ENCODE data around the gene MTFP1.
"Not testable (repeated sequence)": the region's sequence is repeated elsewhere in the genome, so short reads cannot be mapped to it uniquely, and the experiment has no call there.

Gene MTFP1

GRCh38 chr22:30427871-30428270 lies 2.3 kb downstream of the MTFP1 start:
- no peak for DNase-seq

GRCh38 chr22:30429887-30430286 lies 4.3 kb downstream of the MTFP1 start:
- DNase-seq = no peak

GRCh38 chr22:30430933-30431332 lies 5.4 kb downstream of the MTFP1 start:
- DNase-seq = no peak

GRCh38 chr22:30432096-30432495 lies 6.5 kb downstream of the MTFP1 start:
- DNase-seq = no peak

GRCh38 chr22:30432520-30432919 lies 7.0 kb downstream of the MTFP1 start:
- no peak for DNase-seq

- DNase-seq = no peak
Observed at GRCh38 chr22:30433227-30433626, 7.7 kb downstream of the MTFP1 start.

GRCh38 chr22:30433773-30434172 lies 8.2 kb downstream of the MTFP1 start:
- DNase-seq = no peak

- DNase-seq = no peak
Observed at GRCh38 chr22:30434843-30435242, 9.3 kb downstream of the MTFP1 start.

- no peak for DNase-seq
Observed at GRCh38 chr22:30435674-30436126, 10.1 kb downstream of the MTFP1 start.

GRCh38 chr22:30436196-30436595 lies 10.6 kb downstream of the MTFP1 start:
- no peak for DNase-seq

GRCh38 chr22:30438559-30438958 lies 13.0 kb downstream of the MTFP1 start:
- no peak for DNase-seq

GRCh38 chr22:30439226-30439625 lies 13.7 kb downstream of the MTFP1 start:
- no peak for DNase-seq

GRCh38 chr22:30439836-30440235 lies 14.3 kb downstream of the MTFP1 start:
- DNase-seq = no peak

GRCh38 chr22:30441088-30441487 lies 15.5 kb downstream of the MTFP1 start:
- no peak for DNase-seq

GRCh38 chr22:30444632-30445437 lies 19.3 kb downstream of the MTFP1 start:
- peak; percentile 55 for DNase-seq

GRCh38 chr22:30445438-30446145 lies 20.0 kb downstream of the MTFP1 start:
- DNase-seq = no peak

GRCh38 chr22:30447656-30448055 lies 22.1 kb downstream of the MTFP1 start:
- DNase-seq = no peak

- DNase-seq = not testable (repeated sequence)
Observed at GRCh38 chr22:30451488-30451887, 25.9 kb downstream of the MTFP1 start.

- no peak for DNase-seq
Observed at GRCh38 chr22:30452861-30453260, 27.3 kb downstream of the MTFP1 start.

GRCh38 chr22:30453731-30454510 lies 28.4 kb downstream of the MTFP1 start:
- DNase-seq = no peak

- DNase-seq = no peak
Observed at GRCh38 chr22:30455075-30455840, 29.7 kb downstream of the MTFP1 start.

- no peak for DNase-seq
Observed at GRCh38 chr22:30457981-30458380, 32.4 kb downstream of the MTFP1 start.
